HG03135 (cell line): ENCODE results near the gene ITGB5.

Experiments used
- ATAC-seq: cut with Tn5 transposase; IDR thresholded peaks from one replicate; pipeline ENCODE4 v1.9.1; 2021; ENCODE audit warnings: mild to moderate bottlenecking, moderate library complexity; ENCODE audit not compliant: unreplicated experiment

ITGB5 gene

GRCh38 chr3:124775877-124776276, 111.3 kb downstream of the ITGB5 start:
- ATAC-seq: no peak

DNA sequence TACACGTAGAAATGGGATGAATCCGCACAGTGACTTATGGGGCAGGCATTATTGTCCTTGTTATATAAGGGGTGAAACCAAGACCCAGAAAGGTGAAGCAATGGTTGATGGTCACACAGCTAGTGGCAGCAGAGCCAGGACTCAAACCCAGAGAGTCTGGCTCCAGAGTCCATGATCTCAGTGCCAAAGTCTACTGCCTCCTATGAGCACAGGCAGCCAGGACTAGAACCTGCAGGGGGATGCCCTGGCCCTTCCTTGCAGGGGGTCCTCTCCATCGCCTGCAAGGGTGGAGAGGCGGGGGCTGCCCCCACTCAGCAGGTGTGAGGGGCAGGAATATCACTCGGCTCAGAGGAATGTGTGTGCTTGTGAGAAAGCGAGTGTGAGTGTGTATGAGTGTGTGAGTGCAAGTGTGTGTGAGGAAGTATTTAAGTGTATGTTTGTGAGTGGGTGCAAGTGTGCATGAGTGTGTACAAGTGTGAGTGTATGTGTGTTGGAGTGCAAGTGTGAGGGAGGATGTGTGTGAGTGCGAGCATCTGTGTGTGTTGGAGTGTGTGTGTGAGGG, 112.2 kb downstream of the ITGB5 start:
- ATAC-seq: no peak

DNA sequence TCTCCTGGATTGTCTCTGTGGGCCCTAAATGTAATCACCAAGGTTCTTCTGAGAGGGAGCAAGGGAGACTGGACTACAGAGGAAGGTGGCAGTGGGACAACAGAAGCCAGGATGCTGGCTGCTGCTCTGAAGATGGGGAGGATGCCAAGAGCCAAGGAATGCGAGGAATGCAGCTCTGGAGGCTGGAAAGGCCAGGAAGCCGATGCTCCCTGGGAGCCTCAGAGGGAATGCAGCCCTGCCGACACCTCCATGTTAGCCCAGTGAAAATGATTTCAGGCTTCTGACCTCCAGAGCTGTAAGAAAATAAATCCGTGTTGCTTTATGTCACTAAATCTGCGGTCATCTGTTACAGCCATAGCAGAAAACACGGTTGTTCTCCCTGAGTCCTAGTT, 112.8 kb downstream of the ITGB5 start:
- ATAC-seq: no peak

DNA sequence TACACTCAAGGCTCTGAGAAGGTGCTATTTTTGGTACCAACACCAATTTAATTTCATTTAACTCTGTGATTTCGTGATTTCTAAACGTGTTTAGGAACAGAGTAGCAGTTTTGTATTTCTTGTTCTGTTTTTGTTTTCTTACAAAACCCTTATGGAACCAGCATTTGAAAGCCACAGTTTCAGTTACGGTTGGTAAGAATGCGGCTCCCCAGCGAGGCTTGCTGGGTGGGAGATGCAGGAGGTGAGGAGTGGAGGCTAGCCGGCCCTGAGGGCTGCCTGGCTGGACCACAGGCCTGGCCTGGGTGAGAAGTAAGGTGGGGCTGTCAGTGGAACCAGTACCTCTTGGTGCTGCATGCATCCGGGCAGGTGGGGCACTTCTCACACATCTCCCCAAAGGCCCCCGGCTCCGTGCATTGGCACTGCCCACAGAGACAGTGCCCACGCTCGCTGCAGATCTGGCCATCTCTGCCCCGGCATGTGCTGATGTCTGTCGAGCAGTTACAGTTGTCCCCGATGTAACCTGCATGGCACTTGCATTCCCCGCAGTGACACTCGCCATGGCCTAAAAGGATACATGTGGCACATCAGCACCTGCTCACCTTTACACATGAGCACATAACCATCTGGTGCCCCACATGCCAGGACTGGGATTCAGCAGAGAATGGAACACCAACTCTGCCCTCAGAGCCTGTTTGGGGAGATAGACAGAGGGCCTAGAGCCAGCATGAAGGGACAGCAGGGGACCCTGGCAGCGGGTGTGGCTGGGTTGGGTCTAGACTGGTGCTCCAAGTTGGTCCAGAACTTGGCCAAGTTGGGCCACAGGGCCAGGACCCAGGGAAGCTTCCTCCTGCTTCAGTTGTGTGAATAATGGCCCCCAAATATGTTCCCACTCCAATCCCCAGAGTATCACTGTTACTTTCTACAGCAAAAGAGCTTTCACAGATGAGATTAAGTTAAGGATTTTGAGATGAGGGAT, 113.5 kb downstream of the ITGB5 start:
- no peak for ATAC-seq

DNA sequence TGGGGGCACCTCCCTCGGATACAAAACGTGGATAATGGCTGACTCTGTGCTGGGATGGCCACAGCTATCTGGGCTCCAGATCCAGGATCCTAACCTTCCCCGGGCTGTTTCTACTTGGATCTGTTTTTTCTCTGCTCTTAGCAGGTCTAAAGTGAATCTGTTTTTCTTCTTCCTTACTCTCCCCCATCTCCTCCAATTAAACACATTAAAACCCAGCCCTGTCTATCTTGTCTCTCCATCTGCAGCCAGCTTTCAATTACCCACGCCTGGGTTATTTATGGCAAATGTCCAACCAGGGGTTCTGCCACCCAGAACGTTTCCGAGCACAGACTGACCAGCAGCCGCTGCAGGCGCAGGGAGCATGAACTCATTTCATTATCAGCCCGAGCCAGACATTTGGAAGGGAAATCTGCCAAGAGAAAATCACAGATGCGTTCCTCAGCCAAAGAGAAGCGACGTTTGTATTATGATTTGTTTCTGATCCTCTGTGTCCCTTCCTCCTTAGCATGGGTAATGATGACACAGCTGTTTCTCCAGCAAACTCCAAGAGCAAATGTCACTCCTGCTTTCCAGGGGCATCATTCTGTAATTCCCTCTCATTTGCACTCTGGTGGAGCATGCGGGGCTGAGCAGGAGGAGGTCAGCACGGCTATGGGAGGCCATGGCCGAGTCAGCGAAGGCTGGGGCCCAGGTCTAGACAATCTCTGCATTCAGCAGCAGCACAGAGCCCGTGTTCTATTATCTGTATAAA, 114.9 kb downstream of the ITGB5 start:
- no peak for ATAC-seq

DNA sequence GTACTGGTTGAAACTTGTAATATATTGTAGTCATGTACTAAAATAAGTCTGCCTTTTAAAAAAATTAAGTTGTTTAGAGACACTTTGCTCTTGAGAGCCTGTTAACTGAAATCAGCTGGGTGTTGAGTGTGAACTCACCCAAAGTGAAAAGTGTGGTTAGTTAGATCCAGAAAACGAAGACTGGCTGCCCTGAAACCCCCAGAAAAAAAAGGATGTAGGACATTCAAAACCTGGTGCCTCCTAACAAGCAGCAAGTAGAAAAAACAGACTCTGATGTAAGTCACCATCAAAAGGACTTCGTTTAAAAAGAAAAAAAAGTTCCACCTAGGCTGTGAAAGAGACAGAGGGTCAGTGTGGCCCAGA, 116.1 kb downstream of the ITGB5 start:
- ATAC-seq: no peak

DNA sequence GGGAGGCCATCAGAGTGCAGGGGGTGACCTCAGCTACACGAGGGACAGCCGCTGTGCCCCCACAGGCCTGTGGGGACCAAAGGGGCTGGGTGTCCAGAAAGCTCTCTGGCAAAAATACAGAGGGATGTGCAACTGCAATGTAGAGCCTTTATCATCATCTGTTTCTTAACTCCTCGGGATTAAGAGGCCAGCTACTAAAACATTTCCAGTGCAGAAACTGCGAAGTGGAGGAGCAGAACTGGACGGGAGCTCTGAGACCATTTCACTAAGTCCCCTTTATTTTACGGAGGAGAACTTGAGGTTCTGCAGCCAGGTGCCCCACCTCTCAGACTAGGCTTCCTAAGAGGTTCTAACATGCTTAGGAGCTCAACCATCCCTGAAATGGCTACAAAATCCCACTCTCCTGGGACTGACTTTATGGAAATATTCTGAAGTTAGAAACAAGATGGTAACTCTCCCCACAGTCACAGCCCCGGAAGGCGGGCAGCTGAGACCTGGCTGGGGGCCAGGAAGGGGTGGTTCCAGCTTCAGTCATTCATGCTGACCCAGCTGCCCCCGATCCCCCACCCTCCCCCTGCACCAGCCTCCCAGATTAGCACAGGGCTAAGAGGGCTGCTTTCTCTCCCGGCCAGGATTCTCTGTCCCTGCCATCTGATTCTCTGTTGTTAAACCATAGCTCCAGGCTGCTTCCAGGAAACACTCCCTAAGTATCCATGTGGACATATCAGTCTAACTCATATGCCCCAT, 116.7 kb downstream of the ITGB5 start:
- no peak for ATAC-seq

- no peak for ATAC-seq
Measured at GRCh38 chr3:124769462-124769861, 117.7 kb downstream of the ITGB5 start.

DNA sequence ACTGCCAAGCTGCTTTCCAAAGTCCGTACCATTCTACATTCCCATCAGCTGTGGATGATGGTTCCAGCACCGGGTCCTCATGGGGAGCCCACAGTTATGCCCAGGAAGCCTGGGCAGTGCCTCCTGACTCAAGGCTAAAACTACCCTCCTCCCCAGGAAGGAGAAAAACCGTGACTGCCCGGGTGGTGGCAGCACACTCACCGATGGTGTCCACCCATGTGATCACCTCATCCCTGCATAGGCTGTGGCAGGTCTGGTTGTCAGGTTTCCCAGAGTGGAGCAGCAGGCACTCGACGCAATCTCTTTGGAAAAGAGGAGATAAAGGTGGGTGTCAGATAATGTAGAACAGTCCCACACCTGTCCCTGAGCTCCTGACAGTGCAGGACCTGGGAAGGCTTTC, 118.4 kb downstream of the ITGB5 start:
- no peak for ATAC-seq

GRCh38 chr3:124767691-124768090, 119.5 kb downstream of the ITGB5 start:
- no peak for ATAC-seq

GRCh38 chr3:124767264-124767663, 119.9 kb downstream of the ITGB5 start:
- ATAC-seq: no peak

DNA sequence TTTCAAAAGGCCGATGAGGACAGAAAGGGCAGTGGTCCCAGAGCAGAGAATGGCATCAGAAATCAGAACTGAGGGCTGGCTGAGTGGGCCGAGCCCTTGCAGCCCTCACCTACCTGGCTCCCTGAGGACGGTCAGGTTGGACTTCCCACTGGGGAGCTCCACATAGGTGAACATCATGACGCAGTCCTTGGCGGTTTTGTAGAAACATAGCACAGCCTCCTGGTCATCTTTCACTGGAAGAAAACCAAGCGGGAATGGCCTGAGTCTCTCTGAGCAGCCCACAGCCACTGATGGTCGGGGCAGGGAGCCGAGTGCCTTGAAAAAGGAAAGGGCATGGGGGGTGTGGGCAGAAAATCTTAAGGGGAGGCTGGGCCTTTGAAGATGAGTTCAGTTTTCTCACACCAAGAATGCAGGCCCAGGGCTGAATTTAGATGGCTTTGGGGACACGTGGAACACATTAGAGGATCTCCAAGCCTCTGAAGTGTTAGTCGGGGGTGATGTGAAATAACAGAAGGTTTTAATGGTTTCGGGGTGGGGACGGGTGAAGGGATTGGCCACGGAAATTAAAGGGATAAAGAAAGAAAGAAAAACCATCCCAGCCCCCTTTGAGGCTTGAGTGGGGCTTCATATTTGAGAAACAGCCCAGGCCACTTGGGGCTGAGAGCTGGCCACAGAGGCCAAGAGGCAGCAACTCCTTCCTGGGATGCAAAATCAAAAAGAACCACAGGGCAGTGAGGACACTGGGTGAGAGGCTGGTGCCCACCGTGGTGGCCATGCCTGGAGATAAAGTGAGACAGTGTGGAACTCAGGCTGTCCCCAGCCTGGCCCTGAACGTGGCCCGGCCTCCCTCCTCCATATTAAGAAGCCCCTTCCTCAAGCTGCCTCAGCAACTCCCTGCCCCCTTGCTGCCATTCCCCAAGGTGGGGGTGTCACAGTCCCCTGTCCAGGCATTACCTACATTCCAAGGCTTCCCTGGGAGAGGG, 120.8 kb downstream of the ITGB5 start:
- ATAC-seq: no peak

- ATAC-seq: no peak
Measured at GRCh38 chr3:124765197-124765840, 121.8 kb downstream of the ITGB5 start.

GRCh38 chr3:124764746-124765145, 122.4 kb downstream of the ITGB5 start:
- no peak for ATAC-seq

- no peak for ATAC-seq
Measured at GRCh38 chr3:124763644-124764358, 123.4 kb downstream of the ITGB5 start.

DNA sequence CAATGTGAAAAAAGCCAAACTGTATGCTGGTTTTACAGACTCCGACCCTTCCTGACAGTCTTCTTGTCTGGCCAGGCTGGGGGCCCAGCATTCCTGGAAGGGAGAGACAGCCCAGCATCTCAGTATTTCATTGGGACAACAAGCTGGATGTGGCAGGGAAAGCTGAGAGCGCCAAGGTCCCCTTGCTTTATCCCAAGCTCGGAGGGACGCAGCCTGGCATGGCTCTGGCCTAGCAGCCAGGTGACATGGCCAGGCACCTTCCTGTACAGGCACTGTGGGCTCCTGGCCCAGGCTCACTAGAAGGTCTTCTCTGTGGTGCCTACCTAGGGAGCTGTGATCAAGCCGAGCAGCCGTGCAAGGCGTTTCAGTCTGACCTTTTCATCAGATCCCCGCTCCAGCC, 124.0 kb downstream of the ITGB5 start:
- ATAC-seq: no peak

- no peak for ATAC-seq
Measured at GRCh38 chr3:124762661-124763011, 124.5 kb downstream of the ITGB5 start.

- ATAC-seq: no peak
Measured at GRCh38 chr3:124761935-124762660, 125.1 kb downstream of the ITGB5 start.
